ENCODE results near the gene STK39.

- TF ChIP-seq CTCF (conservative IDR thresholded peaks at IDR 0.05): no peak
- no peak for TF ChIP-seq ZFX (IDR thresholded peaks at IDR 0.05)
Observed at GRCh38 chr2:168152902-168153530, 94.4 kb downstream of the STK39 start.

All from C4-2B (cell line).